Endothelial cell of umbilical vein (primary cell): ENCODE data around the gene ETNK2. TPM values are rescaled to one million over a fixed set of nuclear protein-coding genes. Genes with fewer than 3 reads are reported as not detected.

Experiments
- BruUV-seq: library from RNA; stranded (reverse); fragments of 400-500 nt; replicated peaks from 2 replicates; lab custom pipeline; 2021; lab: Mats Ljungman, UMichigan
- CTCF ChIA-PET: fragments of 300-600, 350-600 bp; sonication (Branson Sonifier 250); formaldehyde crosslinking; loops from one replicate; lab custom pipeline; 2021; ENCODE audit warnings: antibody characterized with exemption, inconsistent platforms; lab: Charles Lee
- POLR2A ChIA-PET: fragments of 300-600, 350-600 bp; sonication (Branson Sonifier 250); formaldehyde crosslinking; loops from one replicate; lab custom pipeline; 2021; ENCODE audit warnings: antibody characterized with exemption, inconsistent platforms; lab: Charles Lee
- DNase-seq: peaks from one replicate; pipeline ENCODE4 v3.0.0-alpha.2; 2011; ENCODE audit warnings: low read depth, low spot score
- FAIRE-seq: peaks from 2 replicates; lab custom pipeline; 2011; peaks lifted over from hg19 to GRCh38; lab: Jason Lieb, UNC
- H2AFZ ChIP-seq: 2 replicates; pipeline ENCODE4 v1.6.0; 2012; ENCODE audit warnings: low read depth, low read length, control low read depth, inconsistent platforms
- H3K27ac ChIP-seq: 2 replicates; pipeline ENCODE4 v1.5.1; 2011; ENCODE audit warnings: low read depth, mild to moderate bottlenecking, control low read depth, low read length, moderate library complexity; ENCODE audit not compliant: insufficient read depth
- H3K27me3 ChIP-seq, 2 experiments: 2 replicates each; pipeline versions ENCODE4 v1.6.0 to v1.6.1; 2011; ENCODE audit warnings: low read length in 2 of 2, mixed read lengths in 1 of 2; ENCODE audit not compliant: control insufficient read depth in 2 of 2, insufficient read depth in 2 of 2
- H3K36me3 ChIP-seq, 2 experiments: 2 replicates in 1 of 2; 3 replicates in 1 of 2; pipeline ENCODE4 v1.5.1; 2011; ENCODE audit warnings: low read length in 2 of 2, mild to moderate bottlenecking in 1 of 2, moderate library complexity in 1 of 2; ENCODE audit not compliant: control insufficient read depth in 2 of 2, insufficient read depth in 2 of 2; ENCODE audit errors: extremely low read depth in 1 of 2
- H3K4me1 ChIP-seq: 3 replicates; pipeline ENCODE4 v1.5.1; 2011; ENCODE audit warnings: mild to moderate bottlenecking, low read length; ENCODE audit not compliant: control insufficient read depth, insufficient read depth; ENCODE audit errors: extremely low read depth
- H3K4me2 ChIP-seq: 2 replicates; pipeline ENCODE4 v1.6.1; 2011; ENCODE audit warnings: low read length, control low read depth, mixed read lengths; ENCODE audit not compliant: insufficient read depth
- H3K4me3 ChIP-seq, 3 experiments: fragments of 200-600 bp in 1 of 3; sonication (generic), shearing (Covaris generic) in 1 of 3; replicated peaks in 1 of 3; 2 replicates each; pipeline ENCODE4 v1.5.1; 2011 to 2016; ENCODE audit warnings: control low read depth in 3 of 3, low read length in 3 of 3, mild to moderate bottlenecking in 2 of 3, inconsistent platforms in 1 of 3, low read depth in 1 of 3, moderate library complexity in 1 of 3; ENCODE audit not compliant: insufficient read depth in 1 of 3
- H3K79me2 ChIP-seq: 2 replicates; pipeline ENCODE4 v1.6.0; 2012; ENCODE audit warnings: low read length, inconsistent platforms; ENCODE audit not compliant: control insufficient read depth, insufficient read depth
- H3K9ac ChIP-seq: replicated peaks from 2 replicates; pipeline ENCODE3; 2011; ENCODE audit warnings: low read length, control low read depth; ENCODE audit not compliant: insufficient read depth; ENCODE audit errors: extremely low read depth
- H3K9me1 ChIP-seq: replicated peaks from 3 replicates; pipeline ENCODE4 v1.6.0; 2011; ENCODE audit warnings: mild to moderate bottlenecking, low read length; ENCODE audit not compliant: control insufficient read depth, insufficient read depth; ENCODE audit errors: extremely low read depth
- H3K9me3 ChIP-seq: replicated peaks from 2 replicates; pipeline ENCODE4 v1.5.1; 2012; ENCODE audit warnings: low read length, inconsistent platforms; ENCODE audit not compliant: control insufficient read depth, insufficient read depth
- H4K20me1 ChIP-seq: replicated peaks from 2 replicates; pipeline ENCODE3; 2011; ENCODE audit warnings: mild to moderate bottlenecking, low read length; ENCODE audit not compliant: control insufficient read depth, insufficient read depth; ENCODE audit errors: extremely low read depth
- CTCF ChIP-seq, 2 donors: IDR thresholded peaks; 1 replicate in 1 of 2; 2 replicates in 1 of 2; pipeline ENCODE4 v1.5.1; 2011; ENCODE audit warnings: low read length in 2 of 2, mild to moderate bottlenecking in 2 of 2, moderate library complexity in 2 of 2, control low read depth in 1 of 2, inconsistent platforms in 1 of 2, low read depth in 1 of 2; ENCODE audit not compliant: insufficient read depth in 1 of 2; ENCODE audit errors: extremely low read depth in 1 of 2
- EZH2 ChIP-seq: IDR thresholded peaks from 2 replicates; pipeline ENCODE4 v1.6.1; 2012; ENCODE audit warnings: borderline replicate concordance, low read depth, mild to moderate bottlenecking, moderate library complexity, low read length, inconsistent platforms; ENCODE audit not compliant: severe bottlenecking
- FOS ChIP-seq: IDR thresholded peaks from 2 replicates; pipeline ENCODE4 v1.6.1; 2011; ENCODE audit warnings: mild to moderate bottlenecking, low read length, moderate library complexity, borderline replicate concordance; ENCODE audit not compliant: insufficient read depth
- GATA2 ChIP-seq: IDR thresholded peaks from 2 replicates; pipeline ENCODE4 v1.7.0; 2011; ENCODE audit warnings: low read depth, mild to moderate bottlenecking, moderate library complexity, mixed read lengths, low read length; ENCODE audit not compliant: insufficient read length, insufficient read depth
- JUN ChIP-seq: IDR thresholded peaks from 2 replicates; pipeline ENCODE4 v1.6.1; 2011; ENCODE audit warnings: borderline replicate concordance, low read depth; ENCODE audit not compliant: insufficient read length, insufficient read depth
- MYC ChIP-seq: IDR thresholded peaks from one replicate; pipeline ENCODE4 v1.6.1; 2011; ENCODE audit warnings: mild to moderate bottlenecking, low read depth, low read length
- POLR2A ChIP-seq: IDR thresholded peaks from 2 replicates; pipeline ENCODE4 v1.6.1; 2012; ENCODE audit warnings: low read depth, mild to moderate bottlenecking, control low read depth, low read length
- POLR2AphosphoS5 ChIP-seq: IDR thresholded peaks from 2 replicates; pipeline ENCODE4 v1.6.1; 2012; ENCODE audit warnings: low read depth, mild to moderate bottlenecking, control low read depth, low read length, moderate library complexity; ENCODE audit not compliant: insufficient read depth
- dilution Hi-C: fragments of 300-500 bp; cut with MboI; formaldehyde crosslinking; loops from one replicate; pipeline ENCODE4 v1.15.0; 2019; ENCODE audit warnings: low sequenced_read_pairs; ENCODE audit not compliant: extremely low pct_ligation_motif_present
- intact Hi-C: fragments of 100-400 bp; cut with micrococcal nuclease; formaldehyde crosslinking; loops from one replicate; pipeline ENCODE4 v1.10.0; 2022
- polyA plus RNA-seq, 4 experiments: library from polyadenylated mRNA; depleted of rRNA in 3 of 4; stranded (reverse) in 3 of 4; unstranded in 1 of 4; fragments of >200 nt; gene quantifications; 2 replicates each; pipeline versions ENCODE4 v1.2.1 to v1.2.3, GENCODE V29; 2011 to 2012; ENCODE audit warnings: missing spikeins in 1 of 4
- total RNA-seq: library from RNA; stranded (reverse); gene quantifications from 2 replicates; pipeline ENCODE4 v1.2.3, GENCODE V29; 2021
- TF ChIP-seq, protein P1 (sequence below): IDR thresholded peaks from 2 replicates; pipeline ENCODE4 v1.6.1; 2011; ENCODE audit not compliant: insufficient read depth, insufficient read length

Gene ETNK2
- total and polyA plus RNA-seq, 2 donors (not counting 3 experiments of a cell fraction or from before 2014, with no cell fraction given) = 13.5 to 27.5 TPM

GRCh38 chr1:204180133-204180532 lies 28.3 kb upstream of the ETNK2 start:
- FAIRE-seq = no peak
- Histone ChIP-seq H3K36me3 (no peaks in the 10 kb centered on the region), H3K9ac (no peak overlapping the region), H4K20me1 (no peaks in the 10 kb centered on the region), H3K4me1 (peaks cover 7% of the 10 kb centered on the region), H3K79me2 (no peaks in the 10 kb centered on the region), H3K27me3 (no peaks in the 10 kb centered on the region), H3K27ac (no peak overlapping the region), H3K4me2 (no peak overlapping the region), H3K9me3 (no peaks in the 10 kb centered on the region), H3K9me1 (no peaks in the 10 kb centered on the region), H2AFZ (no peak overlapping the region), H3K4me3 (no peak overlapping the region)
- BruUV-seq = no TSS peak
- TF ChIP-seq CTCF (IDR thresholded peaks at IDR 0.05; ENCODE audit: extremely low read depth in 1 of 2, insufficient read depth in 1 of 2, low read depth in 1 of 2, low read length in 2 of 2) (no peak), POLR2AphosphoS5 (no peak), JUN (no peak), MYC (no peak), FOS (no peak), EZH2 (no peak), GATA2 (no peak), POLR2A (no peak)
- TF ChIP-seq, protein P1, sequence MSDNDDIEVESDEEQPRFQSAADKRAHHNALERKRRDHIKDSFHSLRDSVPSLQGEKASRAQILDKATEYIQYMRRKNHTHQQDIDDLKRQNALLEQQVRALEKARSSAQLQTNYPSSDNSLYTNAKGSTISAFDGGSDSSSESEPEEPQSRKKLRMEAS = no peak
- intact Hi-C loops = no loop called here
- no peak for DNase-seq
- CTCF ChIA-PET = interaction anchor here (1.1 to 26.7 kb wide), 7 partner anchors 8 to 219 kb away, joined by 3 to 770 read pairs (median 3); partner anchors contain the start of gene ETNK2
- POLR2A ChIA-PET = no interaction called here
- dilution Hi-C loops = no loop called here
